ENCODE results near the gene AREL1.

Gene AREL1

DNA sequence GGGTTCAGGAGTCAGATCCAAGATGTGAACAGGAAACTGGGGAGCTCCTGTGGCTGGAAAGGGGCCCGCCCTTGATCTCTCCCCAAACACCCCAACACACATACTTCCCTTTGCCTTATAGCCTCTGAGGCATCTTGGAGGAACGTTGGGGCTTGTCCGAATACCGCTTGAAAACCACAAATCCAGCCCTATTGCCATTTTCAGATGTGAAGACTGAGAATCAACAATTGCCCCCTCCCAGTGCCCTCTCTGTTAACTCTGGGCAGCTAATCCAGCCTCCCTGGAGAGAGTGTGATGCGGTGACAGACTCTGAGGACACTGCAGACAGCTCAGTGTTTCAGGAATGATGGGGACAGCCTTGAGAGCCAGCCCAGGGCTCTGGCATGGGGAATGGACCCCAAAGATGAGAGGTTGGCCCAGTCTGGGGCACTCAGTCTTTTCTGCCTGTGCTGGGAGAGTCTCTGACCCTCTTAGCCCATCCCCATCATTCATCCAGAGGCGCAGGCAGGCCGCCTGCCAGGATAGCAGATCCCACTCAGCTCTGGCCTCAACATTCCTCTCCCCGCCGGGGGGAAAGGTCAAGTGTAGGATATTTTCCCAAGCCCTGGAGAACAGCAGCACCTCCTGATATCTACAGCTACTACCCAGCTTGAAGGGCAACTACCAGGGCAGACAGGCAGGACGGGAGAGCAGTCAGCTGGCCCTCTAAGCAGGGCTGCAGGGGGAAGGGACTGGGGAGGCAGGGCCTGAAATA is 76.3 kb downstream of the AREL1 start:
- DNase-seq (ENCODE audit: low spot score) = no peak

DNA sequence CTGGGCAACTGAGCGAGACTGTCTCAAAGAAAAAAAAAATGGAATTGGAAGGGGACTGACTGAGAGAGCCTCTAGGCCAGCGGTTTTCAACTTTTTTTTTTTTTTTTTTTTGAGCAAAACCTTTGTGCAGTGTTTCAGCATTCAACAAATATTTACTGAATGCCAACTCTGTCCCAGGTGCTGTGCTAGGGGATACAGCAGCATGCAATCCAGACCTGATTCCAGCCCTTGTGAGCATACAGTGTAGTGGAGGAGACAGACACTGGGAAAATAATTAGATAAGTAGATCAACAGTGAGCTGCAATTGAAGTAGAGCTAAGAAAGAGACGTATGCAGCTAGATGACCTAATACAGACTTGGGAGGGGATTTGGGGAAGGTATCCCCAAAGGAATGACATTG is 77.0 kb downstream of the AREL1 start:
- no peak for DNase-seq (ENCODE audit: low spot score)

DNA sequence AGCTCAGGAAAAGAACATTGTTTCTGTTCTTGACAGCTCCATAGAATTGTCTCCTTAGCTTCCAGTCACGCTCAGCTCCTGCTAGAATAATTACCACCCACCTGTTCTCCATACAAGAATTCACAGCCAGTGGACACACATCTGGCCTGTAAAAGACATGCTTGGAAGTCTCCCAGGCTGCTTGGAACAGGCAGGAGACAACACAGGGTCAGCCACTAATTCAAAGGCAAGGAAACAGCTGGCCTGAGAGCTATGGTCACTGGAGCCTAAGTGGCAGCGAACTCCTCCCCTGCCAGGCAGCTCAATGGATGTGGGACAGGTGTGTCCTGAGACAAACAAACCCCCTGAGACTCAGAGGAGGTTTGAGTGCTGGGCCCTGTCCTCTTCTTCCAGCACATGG is 77.9 kb downstream of the AREL1 start:
- no peak for DNase-seq (ENCODE audit: low spot score)

DNA sequence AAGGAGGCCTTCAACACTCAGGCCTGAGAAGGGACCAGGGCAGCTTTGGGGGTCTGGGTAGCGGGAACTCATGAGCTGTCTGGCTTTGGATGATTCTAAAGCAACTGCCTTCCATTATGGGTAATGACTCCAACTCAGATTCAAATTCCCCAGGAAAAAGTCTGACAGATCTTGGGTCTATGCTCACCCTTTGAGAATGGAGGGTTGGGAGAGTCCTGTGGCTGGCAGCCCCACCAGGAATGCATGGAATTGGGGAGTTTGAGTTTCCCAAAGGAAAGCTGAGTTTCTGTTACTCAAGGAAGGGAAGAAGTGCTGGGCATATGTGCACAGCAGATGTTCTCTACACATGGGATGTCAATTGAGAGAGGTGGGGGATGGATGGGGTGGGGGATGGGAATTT is 78.4 kb downstream of the AREL1 start:
- DNase-seq (ENCODE audit: low spot score) = no peak

DNA sequence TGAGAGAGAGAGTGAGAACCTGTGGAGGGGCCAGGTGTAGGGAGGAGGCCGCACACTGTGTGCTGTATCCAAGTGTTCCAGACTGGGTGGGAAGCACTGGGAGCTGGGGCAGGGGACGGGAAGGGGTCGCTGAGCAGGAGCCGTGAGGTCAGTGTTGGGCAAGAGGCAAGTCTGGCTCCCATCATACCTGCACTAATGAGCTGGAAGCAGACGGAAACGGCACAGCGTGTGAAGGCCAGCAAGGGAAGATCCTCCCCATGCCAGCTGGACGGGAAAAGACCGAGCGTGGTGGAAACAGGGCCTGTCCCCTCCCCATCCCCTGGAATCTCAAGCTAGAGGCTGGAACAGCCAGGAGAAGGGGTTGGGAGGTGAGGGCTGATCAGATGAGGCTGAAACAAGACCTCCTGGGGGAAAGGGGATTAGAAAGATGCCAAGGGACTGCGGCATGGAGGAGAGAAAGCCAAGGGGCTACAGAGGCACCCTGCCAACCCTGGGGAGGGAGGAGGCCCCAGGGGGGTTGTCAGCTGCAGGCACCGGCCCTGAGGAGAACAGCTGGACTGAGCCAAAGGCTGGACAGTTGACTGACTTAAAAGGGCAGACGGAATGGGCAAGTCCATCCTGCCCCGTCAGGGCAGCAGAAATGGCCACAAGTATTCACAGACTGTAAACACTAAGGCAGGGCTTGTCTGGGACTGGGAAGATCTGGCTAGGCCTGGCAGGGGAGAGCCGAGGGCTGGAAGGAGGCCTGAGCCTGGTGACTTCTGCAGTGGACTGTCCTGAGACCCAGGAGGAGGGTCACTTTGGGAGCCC is 81.8 kb downstream of the AREL1 start:
- DNase-seq (ENCODE audit: low spot score) = no peak

DNA sequence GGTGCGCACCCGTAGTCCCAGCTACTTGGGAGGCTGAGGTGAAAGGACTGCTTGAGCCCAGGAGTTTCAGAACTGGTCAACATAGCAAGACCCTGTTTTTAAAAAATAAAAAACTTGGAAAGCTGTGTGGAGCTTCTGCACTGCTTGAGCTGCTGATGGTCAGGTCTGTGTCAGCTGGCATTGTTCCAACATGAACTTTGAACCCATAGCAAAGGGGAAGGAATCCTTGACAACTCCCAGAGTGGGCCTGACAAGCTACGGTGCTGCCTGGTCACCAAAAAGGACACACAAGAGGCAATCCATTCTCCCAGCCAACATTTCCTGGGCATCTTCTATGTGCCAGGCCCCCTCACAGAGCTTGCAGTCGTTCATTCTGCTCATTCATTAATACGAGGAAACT is 84.5 kb downstream of the AREL1 start:
- no peak for DNase-seq (ENCODE audit: low spot score)

DNA sequence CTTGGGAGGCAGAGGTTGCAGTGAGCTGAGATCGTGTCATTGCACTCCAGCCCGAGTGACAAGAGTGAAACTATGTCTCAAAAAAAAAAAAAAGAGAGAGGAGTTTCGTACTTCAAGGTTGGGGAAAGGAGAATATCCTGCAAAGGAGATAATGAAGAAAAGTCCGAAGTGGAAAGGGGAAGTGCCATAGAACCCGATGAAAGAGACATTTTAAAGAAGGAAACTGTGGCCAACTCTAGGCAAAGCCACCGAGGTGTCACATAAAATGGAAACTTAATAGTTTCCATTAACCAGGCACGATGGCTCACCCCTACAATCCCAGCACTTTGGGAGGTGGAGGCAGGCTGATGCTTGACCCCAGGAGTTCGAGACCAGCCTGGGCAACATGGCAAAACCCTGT is 85.8 kb downstream of the AREL1 start:
- no peak for DNase-seq (ENCODE audit: low spot score)

DNA sequence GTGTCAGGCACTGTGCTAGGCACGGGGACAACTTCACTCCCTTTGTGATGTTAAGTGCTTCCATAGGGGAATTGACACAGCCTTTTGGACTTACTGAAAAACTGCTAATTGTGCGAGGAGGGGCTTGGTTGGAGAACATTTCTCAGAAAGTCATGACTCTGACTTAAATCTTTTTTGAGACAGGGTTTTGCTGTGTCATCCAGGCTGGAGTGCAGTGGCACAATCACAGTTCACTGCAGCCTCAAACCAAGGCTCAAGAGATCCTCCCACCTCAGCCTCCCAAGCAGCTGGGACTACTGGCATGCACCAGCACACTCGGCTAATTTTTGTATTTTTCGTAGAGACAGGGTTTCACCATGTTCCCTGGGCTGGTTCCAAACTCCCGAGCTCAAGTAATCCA is 90.6 kb downstream of the AREL1 start:
- DNase-seq (ENCODE audit: low spot score) = no peak

DNA sequence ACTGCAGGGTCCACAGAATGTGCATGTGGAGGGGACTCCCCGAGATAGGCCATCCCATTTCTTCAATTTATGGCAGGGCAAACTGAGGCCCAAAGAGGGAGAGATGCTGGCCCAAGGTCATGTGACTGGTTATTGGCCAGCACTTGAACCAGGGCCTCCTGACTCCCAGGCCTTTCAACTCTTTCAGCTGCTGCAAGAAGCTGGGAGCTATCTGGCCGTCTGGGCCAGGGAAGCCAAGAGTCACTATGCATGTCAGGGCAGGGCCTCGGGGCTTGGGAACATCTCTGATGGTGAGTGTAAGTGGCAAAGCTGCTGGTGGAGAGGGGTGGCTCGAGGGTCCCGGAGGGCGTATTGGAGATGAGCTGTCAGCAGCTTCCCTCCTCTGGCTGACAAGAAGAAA is 91.3 kb downstream of the AREL1 start:
- DNase-seq (ENCODE audit: low spot score) = no peak

DNA sequence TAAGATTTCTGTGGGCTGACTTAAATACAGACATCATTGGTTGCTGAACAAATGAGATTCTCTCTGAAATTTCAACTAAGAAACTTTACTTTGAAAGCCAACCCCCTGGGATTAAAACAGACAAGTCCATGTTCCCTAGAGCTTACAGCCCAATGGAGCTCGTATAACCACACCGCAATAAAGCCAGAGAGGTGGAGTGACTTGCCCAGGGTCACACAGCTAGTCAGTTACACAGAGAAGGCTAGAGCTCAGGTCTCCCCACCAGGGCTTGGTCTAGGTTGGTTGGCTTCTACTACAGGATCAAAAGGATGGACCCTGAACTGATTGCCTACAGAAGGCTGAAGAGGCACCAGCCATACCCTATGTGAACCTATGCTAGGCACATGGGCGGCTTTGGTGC is 92.0 kb downstream of the AREL1 start:
- no peak for DNase-seq (ENCODE audit: low spot score)

DNA sequence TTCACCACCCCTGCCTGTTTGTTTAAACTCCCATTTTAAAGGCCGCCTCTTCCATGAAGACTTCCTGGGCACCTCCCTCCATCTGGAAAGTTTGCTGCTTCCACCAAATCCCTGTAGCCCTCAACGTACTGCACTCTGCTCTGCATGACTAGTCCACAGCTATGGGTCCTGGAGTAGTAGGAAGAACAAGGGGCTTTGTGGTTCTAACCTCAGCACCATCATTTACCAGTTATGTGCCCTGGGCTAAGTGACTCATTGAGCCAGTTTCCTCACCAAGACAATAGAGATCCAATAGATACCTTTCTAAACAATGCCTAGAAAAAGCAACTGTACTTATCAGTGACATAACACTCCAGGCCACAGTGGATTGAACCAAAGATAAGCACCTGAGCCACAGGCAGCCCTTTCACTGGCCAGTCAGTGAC is 92.4 kb downstream of the AREL1 start:
- DNase-seq (ENCODE audit: low spot score) = peak; percentile 100

DNA sequence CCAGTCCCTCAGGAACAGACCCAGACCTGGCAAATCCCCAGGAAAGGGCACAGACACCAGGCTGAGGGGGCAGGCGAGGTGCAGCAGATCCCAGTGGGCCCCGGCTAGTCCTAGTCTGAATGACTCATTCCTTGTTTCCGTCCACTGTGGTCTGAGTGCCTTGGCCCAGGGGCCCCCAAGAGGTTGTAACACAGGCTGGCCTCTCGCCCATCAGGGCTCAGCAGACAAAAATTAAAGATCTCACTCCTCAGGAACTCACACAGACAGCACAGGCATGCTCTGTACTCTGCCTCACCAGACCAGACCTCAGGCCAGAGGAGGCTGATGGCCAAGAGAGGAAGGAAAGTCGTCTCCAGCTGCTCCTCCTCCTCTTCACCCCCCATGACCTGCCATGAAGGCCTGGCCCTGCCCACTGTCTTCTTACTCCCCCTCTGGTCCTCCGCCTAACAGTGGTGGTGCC is 93.2 kb downstream of the AREL1 start:
- DNase-seq (ENCODE audit: low spot score) = peak; percentile 100

DNA sequence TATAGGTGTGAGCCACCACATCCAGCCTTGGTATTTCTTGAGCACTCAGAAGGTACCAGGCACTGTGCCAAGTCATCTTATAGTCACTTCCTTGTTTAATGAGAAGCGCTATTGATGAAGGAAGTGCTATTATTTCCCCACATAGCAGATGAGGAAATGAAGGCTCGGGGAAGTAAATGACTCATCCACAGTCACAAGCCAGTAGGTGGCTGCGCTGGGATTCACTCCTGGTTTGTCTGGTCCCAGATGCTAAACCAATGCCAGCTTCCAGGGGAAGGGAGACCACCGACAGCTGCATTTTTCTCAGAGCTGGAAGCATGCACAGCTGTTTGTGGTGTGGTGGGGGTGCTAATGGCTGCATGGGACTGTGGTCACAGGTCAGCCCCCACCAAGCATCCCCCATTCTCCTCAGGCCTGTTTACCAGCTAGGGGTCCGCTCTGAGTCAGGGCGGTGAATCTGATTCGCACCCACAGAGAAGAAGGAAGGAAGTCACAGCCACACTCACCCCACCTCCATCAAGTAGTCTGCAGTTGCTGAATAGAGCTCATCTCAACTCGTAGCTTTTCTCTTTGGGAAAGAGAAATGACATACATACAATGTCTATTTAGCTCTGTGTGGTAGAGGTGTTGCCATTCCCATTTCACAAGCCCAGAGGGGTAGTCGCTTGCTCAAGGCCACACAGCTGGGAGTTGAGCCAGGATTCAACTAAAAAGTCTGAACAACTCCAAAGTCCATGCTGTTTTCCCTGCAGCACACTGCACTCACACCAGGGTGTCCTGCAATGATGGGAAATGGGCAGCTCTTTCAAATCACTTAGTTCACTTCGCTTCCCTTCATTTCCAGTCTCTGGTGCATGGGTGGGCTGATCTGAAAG is 94.6 kb downstream of the AREL1 start:
- DNase-seq (ENCODE audit: low spot score) = peak; percentile 98

DNA sequence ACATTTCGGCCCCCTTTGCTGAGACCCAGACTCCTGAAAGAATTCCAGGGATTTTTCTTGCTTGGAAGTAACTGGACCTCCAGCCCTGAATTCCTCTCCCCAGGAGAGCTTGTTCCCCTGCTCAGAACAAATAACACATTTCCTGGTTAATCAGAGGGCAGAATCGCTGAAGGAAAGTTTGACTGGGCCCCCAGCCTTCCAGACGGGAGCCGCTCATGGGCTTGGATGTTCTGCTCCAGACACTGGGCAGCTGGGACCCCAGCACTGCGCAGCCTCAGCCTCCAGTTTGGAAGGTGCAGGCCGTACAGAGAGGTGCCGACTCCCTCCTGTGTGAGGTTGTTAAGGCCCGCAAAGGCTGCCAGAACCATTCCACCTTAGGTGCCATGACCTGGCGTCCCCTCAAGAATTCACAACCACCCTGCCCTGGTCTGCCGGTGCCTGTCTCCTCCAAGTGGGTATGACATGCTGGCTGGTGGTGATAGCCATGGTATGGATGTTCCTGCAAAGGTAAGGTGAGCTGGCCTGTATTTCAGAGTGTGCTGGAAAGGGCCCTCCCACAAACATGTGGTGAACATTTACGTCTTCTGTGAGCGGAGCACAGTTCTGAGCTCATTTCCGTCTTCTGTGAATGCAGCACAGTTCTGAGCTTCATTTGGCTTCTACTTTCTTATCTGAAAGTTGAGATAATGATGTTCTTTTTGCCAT is 95.7 kb downstream of the AREL1 start:
- DNase-seq (ENCODE audit: low spot score) = peak; percentile 77

DNA sequence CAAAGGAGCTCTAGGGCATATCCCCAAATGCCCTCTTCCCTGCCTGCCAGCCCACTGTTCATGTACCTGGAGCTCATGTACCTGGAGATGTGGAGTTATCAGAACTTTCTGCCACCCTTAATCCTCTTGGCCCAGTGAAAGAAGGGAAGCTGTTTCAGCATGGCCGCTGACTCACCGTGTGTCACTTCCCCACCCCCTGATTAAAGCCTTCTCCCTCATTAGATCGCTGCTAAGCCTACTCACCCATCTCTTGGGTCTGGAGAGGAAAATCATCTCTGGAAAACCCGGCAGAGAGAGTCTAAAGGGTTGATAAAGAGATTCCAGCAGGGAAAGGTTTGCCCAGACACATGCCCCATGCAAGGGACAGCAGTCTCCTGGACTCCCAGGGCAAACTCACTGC is 96.4 kb downstream of the AREL1 start:
- DNase-seq (ENCODE audit: low spot score) = peak; percentile 94

DNA sequence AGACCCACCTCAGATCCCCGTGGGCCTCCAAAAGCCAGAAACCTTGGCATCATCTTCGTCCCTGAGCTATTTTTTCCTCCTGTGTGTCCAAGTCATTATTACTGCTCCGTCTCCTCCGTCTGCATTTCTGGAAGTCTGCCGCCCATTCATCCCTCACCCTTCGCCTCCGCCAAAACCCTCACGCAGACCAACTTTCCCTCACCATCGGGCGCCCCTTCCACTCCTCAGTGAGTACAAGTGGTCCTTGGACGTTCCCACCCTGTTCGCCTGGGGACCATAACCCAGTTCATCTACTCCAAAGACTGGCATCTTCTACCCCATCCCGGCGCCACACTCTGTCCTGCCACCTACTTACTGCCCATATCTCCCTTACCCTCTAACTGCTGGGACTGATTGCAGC is 97.1 kb downstream of the AREL1 start:
- DNase-seq (ENCODE audit: low spot score) = no peak

DNA sequence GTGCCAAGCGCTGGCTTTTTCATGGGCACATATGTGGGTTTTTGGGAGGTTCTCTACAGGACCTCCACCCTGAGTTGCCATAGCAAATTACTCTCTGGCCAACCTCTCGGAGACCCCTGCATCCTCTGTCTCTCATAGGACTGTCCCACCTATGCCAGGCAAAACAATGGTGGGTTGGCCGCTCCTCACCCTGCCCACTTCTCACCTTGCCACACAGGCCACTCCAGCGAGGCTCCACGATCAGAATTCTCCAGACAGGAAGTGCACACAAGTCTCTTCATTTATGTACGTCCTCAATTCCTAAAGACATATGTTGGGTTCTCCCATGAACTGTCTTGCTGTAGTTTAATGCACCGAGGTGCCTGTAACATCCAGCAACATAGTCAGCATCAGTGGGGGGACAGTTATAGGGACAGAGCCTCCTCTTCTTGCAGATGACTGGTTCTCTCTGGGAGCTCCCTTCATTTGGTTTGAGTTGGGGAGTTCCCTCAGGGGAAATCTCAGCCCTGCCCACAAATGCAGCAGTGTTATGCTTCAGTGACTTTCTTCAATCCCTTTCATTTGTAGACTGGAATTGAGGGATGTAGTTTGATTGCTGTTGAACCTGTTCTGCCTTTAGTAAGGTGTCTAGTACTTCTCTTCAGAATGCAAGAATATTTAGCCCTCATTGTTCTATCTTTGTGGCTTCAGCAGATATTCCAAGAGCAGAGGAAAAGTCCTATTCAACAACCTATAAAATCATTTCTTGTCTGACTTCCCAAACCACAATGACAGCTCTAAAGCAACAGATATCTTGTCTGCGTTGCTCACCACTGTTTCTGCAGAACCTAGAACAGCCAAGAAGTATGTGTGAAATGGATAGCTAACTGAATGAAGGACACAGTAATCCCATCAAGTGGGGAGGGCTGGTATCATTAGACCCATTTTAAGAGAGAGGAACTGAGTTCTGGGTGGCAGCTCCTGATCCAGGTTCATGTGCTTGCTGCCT is 98.1 kb downstream of the AREL1 start:
- DNase-seq (ENCODE audit: low spot score) = peak; percentile 70

DNA sequence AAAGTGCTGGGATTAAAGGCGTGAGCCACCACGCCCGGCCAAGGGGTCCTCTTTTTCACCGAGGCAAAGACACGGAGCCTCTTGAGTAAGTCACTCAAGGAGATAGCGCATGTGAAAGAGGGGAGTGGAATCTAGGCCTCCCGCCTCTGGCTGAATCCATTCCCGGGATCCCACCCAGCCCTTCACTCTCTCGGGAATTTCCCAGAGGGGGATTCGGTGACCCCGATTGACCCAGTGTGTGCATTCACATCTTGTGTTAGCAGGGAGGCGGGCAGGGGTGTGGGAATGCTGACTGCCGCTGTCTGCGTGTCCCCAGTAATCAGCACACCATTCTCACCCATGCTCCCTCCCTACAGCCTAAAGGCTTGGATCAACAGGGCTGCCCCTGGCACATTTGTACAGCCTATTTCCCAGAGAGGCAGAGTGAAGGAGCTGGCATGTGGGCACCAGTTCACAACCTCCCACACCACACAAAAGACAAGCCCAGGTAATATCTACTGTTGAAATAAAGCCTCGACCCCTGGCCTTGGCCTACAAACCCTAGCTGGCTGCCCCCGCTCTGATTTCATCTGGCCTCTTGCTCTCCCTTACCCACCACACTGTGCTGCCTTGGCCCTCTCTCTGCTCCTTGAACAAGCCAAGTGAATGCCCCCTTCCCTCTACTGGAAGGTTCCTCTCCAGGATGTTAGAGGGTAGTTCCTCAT is 99.5 kb downstream of the AREL1 start:
- DNase-seq (ENCODE audit: low spot score) = peak; percentile 39

DNA sequence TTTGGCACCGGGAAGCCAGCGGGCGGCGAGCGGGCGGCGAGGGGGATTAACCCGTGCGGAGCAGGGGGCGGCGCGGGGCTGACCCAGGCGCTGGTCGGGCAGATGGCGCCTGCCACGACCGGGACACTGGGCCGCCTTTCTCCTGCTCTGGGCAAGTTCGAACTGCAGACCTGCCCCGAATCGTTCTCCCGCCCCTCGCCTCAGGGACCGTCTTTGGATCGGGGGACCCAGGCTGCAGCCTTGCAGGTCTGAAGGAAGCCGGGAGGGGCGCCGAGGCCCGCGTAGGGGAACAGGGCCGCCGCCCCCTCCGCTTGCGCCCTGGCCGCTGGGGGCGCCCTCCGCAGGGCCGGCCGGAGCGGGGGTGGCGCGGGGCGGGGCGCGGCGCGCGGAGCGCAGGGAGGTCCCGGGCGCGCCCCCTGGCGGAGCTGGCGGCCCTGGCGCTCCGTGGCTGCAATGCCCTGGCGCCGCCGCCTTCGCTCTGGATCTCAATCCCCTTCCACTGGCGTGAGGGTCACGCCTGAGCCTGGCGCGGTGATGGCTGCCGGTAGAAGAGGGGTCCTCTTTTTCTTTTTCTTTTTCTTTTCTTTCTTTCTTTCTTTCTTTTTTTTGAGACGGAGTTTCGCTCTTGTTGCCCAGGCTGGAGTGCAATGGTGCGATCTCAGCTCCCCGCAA is 100.4 kb downstream of the AREL1 start:
- DNase-seq (ENCODE audit: low spot score) = peak; percentile 87
